Activated CD8-positive, alpha-beta memory T cell treated with anti-CD3 and anti-CD28 coated beads, Interleukin-2, amount 10 ng/mL, durations not matched to agents 7 days and 5 days (primary cell): ENCODE measurements around the gene ANKRD55. TPM values are rescaled to one million over a fixed set of nuclear protein-coding genes. Genes with fewer than 3 reads are reported as not detected.
A peak's percentile ranks its signal among the peaks of the same experiment; 100 is the strongest.
"Not testable (repeated sequence)": the region's sequence is repeated elsewhere in the genome, so short reads cannot be mapped to it uniquely, and the experiment has no call there.

Experiments
- ATAC-seq: fragments of 150-1000 bp; cut with Tn5 transposase; one replicate; pipeline ENCODE4 v1.10.0; 2021; ENCODE audit warnings: moderate library complexity
- CTCF ChIA-PET: fragments of 350-600 bp; sonication (Branson Sonifier 250); formaldehyde crosslinking; loops from one replicate; lab custom pipeline; 2021; ENCODE audit warnings: antibody characterized with exemption; lab: Charles Lee
- DNase-seq: peaks from one replicate; pipeline ENCODE4 v3.0.0-alpha.2; 2020
- H3K27ac Mint-ChIP-seq: one replicate; pipeline ENCODE4 v1.8.0; 2021; ENCODE audit warnings: mild to moderate bottlenecking, mixed read lengths
- H3K27me3 Mint-ChIP-seq: one replicate; pipeline ENCODE4 v1.8.0; 2021; ENCODE audit warnings: mixed read lengths
- H3K36me3 Mint-ChIP-seq: one replicate; pipeline ENCODE4 v1.8.0; 2021; ENCODE audit warnings: mild to moderate bottlenecking, mixed read lengths
- H3K4me1 Mint-ChIP-seq: one replicate; pipeline ENCODE4 v1.8.0; 2021; ENCODE audit warnings: mixed read lengths
- H3K4me3 Mint-ChIP-seq: one replicate; pipeline ENCODE4 v1.8.0; 2021; ENCODE audit warnings: mild to moderate bottlenecking, moderate library complexity, mixed read lengths
- H3K9me3 Mint-ChIP-seq: one replicate; pipeline ENCODE4 v1.8.0; 2022; ENCODE audit warnings: low read depth, mixed read lengths
- total RNA-seq, 2 experiments: library from RNA; stranded (reverse); gene quantifications; one replicate each; pipeline ENCODE4 v1.2.3, GENCODE V29; 2021

ANKRD55 gene
- total RNA-seq, 2 experiments from 2014 or later, result 0.26 TPM; not detected in 1

DNA sequence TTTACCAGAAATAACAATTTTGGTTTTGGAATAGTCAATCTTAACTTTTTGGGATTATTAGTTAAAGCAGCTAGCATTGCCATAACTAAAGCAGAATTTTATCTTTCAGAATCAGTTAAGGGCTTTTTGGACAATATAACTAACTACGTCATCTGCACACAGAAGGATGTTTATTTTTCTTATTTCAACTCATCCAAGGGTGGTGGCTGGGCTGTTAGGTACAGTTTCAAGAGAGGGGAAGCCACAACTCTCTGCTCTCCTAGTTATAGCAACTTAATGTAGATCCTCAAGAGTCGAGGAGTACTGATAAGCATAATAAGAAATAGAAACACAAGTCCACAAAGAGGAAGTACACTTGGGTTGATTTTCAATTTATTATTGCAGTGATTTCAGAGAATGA is 65.6 kb downstream of the ANKRD55 start:
- no peak overlapping the region for H3K4me3 Mint-ChIP-seq
- DNase-seq (no peak), ATAC-seq (no peak)
- H3K27me3 Mint-ChIP-seq, result peaks cover 39% of the 10 kb centered on the region
- H3K36me3 Mint-ChIP-seq, result no peaks in the 10 kb centered on the region
- no peaks in the 10 kb centered on the region for H3K9me3 Mint-ChIP-seq
- CTCF ChIA-PET, result no interaction called here
- peaks cover 12% of the 10 kb centered on the region for H3K4me1 Mint-ChIP-seq
- no peak overlapping the region for H3K27ac Mint-ChIP-seq

DNA sequence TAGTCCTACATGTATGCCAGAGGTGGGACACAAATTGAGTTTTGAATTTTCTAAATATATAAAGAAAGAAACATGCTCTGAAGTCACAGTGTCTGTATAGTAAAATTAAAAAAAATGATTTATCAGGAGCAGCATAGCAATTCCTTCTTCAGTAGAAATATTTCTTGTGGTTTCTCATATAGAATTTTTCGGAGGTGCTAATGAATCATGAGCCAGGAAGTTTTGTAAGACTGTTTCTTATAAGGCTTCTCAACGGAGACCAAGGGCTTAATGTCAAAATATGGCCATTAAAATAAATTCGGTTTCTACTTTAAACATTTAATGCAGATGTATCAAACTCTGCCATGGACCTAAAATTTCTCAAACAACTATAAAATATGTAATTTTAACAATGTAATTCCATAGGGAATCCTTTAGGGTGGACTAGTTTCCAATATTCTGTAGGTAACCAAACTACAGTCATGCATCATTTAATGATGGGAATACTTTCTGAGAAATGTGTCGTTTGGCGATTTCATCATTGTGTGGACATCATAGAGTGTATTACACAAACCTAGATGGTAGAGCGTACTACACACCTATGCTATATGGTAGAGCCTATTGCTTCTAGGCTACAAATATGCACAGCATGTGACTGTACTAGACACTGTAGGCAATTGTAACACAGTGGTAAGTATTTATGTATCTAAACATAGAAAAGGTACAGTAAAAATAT is 66.3 kb downstream of the ANKRD55 start:
- H3K27ac Mint-ChIP-seq, result no peak overlapping the region
- no peaks in the 10 kb centered on the region for H3K9me3 Mint-ChIP-seq
- H3K4me3 Mint-ChIP-seq, result no peak overlapping the region
- no peak for ATAC-seq
- DNase-seq, result no peak
- CTCF ChIA-PET, result no interaction called here
- peaks cover 12% of the 10 kb centered on the region for H3K4me1 Mint-ChIP-seq
- H3K27me3 Mint-ChIP-seq, result peaks cover 34% of the 10 kb centered on the region
- no peaks in the 10 kb centered on the region for H3K36me3 Mint-ChIP-seq

DNA sequence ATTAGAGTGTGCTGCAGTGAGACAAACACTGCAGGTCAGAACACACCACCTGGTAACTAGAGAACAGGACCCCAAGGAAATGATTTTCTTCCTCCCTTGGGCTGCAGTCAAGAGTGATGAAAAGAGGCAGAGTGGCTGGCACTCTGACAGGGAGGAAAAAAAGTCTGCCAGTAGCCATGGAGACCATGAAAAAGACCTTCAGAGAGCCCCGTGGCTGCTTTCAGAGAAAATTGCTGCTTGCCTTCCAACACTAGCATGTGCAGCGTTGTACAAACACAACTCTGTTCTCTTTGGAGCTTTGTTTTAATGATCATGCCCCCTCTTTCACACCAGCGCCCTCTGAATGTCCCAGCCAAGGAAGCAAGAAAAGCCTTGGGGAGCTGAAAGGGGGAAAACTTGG is 68.8 kb downstream of the ANKRD55 start:
- CTCF ChIA-PET, result no interaction called here
- Mint-ChIP-seq H3K4me3 (no peak overlapping the region), H3K9me3 (no peaks in the 10 kb centered on the region), H3K27me3 (peaks cover 26% of the 10 kb centered on the region), H3K27ac (no peak overlapping the region), H3K36me3 (no peaks in the 10 kb centered on the region), H3K4me1 (peaks cover 26% of the 10 kb centered on the region)
- DNase-seq (no peak), ATAC-seq (no peak)

DNA sequence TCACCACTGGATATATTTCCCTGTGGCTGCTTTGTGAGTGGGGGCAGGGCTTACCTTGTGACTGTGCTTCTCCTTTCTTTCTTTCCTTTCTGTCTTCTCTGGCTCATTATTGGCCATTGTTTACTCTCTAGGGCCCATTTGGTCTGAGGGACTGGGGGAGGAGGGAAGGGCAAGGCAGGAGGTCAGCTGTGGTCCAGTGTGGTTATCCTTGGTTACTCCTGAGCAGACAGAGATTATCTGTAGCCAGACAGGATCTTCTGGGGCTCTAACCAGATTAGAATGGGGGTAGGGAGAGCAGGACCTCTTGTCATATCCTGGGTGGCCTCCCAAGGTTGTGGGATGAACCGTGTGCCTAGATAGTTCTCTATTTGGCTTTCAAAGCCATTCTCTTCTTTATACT is 71.2 kb downstream of the ANKRD55 start:
- Mint-ChIP-seq H3K27me3 (peaks cover 15% of the 10 kb centered on the region), H3K27ac (no peak overlapping the region), H3K36me3 (no peaks in the 10 kb centered on the region), H3K9me3 (no peaks in the 10 kb centered on the region), H3K4me3 (no peak overlapping the region), H3K4me1 (peaks cover 19% of the 10 kb centered on the region)
- CTCF ChIA-PET, result no interaction called here
- DNase-seq, result no peak
- no peak for ATAC-seq

DNA sequence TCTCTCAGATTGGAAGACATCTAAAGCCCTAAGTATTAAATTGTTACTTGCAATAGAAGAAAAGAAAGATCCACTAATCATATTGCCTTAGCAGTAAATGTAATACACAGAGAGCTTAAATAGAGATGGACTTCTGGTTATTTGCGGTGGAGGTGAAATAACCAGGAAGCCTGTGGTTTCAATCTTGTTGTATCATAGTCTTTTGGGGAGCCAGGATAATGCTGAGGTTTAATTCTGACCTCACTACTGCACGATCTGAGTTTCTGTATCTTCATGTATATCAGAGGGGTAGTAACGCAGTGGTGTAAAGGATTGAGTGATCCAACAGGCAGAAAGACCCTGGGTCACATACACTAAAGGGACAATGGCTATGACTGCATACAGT is 71.7 kb downstream of the ANKRD55 start:
- H3K36me3 Mint-ChIP-seq, result no peaks in the 10 kb centered on the region
- H3K27me3 Mint-ChIP-seq, result peaks cover 15% of the 10 kb centered on the region
- H3K4me3 Mint-ChIP-seq, result no peak overlapping the region
- H3K27ac Mint-ChIP-seq, result no peak overlapping the region
- no peaks in the 10 kb centered on the region for H3K9me3 Mint-ChIP-seq
- ATAC-seq, result no peak
- no peak for DNase-seq
- H3K4me1 Mint-ChIP-seq, result peaks cover 24% of the 10 kb centered on the region
- CTCF ChIA-PET, result no interaction called here

DNA sequence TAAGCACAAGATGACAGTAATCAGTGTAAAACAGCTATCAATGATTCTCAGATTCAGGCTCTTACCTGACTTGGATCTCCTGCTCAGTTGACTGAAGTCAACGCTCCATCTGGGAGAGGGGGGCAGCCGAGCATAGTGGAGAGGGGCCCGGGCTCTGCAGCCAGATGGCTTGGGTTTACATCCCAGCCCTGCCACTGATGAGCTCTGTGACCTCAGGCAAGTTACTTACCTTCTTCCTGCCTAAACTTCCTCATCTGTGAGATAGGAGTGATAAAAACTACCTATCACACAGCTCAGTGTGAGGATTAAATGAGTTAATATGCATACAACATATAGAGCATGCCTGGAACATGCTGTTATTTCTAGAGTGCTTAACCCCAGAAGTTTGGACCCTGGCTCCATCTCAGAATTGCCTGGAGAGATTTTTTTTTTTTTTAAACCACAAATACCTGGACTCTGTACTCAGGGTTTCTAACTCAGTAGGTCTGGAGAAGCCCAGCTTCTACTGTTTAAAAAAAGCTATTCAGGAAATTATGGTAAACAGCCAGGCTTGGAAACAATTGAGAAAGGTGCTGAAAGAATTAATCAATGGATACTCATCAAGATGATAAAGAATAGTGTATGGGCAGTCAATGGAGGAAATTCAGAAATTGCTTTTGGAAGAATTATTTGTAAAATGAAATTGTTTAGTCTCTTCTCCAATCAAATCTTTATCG is 72.2 kb downstream of the ANKRD55 start:
- H3K4me1 Mint-ChIP-seq, result peaks cover 30% of the 10 kb centered on the region
- no peak overlapping the region for H3K27ac Mint-ChIP-seq
- H3K27me3 Mint-ChIP-seq, result peaks cover 15% of the 10 kb centered on the region
- H3K36me3 Mint-ChIP-seq, result no peaks in the 10 kb centered on the region
- no peaks in the 10 kb centered on the region for H3K9me3 Mint-ChIP-seq
- H3K4me3 Mint-ChIP-seq, result no peak overlapping the region
- CTCF ChIA-PET, result no interaction called here
- no peak for DNase-seq
- no peak for ATAC-seq

DNA sequence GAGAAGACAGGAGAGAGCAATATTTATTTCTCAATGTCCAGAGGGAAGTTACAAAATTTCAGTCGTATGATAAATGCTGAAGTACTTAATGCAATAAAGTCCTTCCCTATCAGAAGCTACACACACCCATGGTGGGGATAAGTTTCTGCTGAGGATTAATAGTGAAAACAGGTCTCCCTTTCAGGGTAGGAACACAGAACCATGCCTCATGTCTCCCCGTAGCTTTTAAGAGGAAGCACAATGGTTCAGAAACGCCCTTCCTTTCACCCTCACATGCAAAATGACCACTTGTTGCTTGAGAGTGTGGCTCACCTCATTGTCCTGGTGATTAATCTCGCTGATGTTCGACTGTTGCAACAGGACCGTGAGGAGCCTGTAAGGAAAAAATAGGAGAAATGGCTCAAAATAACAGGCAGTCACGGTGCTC is 73.6 kb downstream of the ANKRD55 start:
- Mint-ChIP-seq H3K27me3 (peaks cover 10% of the 10 kb centered on the region), H3K36me3 (no peaks in the 10 kb centered on the region), H3K27ac (no peak overlapping the region), H3K9me3 (no peaks in the 10 kb centered on the region), H3K4me3 (no peak overlapping the region), H3K4me1 (peaks cover 40% of the 10 kb centered on the region)
- ATAC-seq (no peak), DNase-seq (no peak)
- CTCF ChIA-PET, result no interaction called here

DNA sequence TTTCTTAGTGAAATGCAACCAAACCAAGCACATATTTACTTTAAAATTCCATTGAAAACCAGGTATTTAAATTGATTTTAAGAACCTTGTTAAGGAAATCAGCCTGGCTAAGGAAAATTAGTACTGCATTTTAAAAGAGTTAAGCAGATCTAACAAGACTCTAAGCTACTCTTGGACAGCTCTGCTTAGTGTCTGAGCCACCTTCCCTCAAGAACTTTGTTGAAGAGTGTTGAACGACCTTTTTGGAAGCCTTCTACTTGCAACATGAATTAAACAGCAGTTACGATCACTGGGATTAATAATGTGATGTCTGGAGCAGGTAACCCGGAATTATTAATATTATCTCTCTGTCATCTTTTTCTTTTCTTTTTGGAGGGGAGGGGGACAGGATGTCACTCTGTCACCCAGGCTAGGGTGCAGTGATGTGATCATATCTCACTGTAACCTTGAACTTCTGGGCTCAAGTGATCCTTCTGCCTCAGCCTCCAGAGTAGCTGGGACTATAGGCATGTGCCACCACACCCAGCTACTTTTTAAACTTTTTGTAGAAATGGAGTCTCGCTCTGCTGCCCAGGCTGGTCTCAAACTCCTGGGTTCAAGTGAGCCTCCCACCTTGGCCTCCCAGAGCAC is 74.7 kb downstream of the ANKRD55 start:
- peaks cover 7% of the 10 kb centered on the region for H3K27me3 Mint-ChIP-seq
- H3K9me3 Mint-ChIP-seq, result no peaks in the 10 kb centered on the region
- no peak for DNase-seq
- no peak for ATAC-seq
- H3K4me1 Mint-ChIP-seq, result peaks cover 43% of the 10 kb centered on the region
- no peak overlapping the region for H3K4me3 Mint-ChIP-seq
- H3K27ac Mint-ChIP-seq, result no peak overlapping the region
- CTCF ChIA-PET, result no interaction called here
- no peaks in the 10 kb centered on the region for H3K36me3 Mint-ChIP-seq

DNA sequence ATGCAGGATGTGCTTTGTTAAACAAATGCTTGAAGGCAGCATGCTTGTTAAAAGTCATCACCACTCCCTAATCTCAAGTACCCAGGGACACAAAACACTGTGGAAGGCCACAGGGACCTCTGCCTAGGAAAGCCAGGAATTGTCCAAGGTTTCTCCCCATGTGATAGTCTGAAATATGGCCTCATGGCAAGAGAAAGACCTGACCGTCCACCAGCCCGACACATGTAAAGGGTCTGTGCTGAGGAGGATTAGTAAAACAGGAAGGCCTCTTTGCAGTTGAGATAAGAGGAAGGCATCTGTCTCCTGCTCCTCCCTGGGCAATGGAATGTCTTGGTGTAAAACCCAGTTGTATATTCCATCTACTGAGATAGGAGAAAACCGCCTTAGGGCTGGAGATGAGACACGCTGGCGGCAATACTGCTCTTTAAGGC is 75.9 kb downstream of the ANKRD55 start:
- H3K27me3 Mint-ChIP-seq, H3K27ac Mint-ChIP-seq, CTCF ChIA-PET, H3K4me3 Mint-ChIP-seq, H3K9me3 Mint-ChIP-seq, ATAC-seq, H3K36me3 Mint-ChIP-seq, DNase-seq: not testable (repeated sequence)
- peaks cover 52% of the 10 kb centered on the region for H3K4me1 Mint-ChIP-seq

DNA sequence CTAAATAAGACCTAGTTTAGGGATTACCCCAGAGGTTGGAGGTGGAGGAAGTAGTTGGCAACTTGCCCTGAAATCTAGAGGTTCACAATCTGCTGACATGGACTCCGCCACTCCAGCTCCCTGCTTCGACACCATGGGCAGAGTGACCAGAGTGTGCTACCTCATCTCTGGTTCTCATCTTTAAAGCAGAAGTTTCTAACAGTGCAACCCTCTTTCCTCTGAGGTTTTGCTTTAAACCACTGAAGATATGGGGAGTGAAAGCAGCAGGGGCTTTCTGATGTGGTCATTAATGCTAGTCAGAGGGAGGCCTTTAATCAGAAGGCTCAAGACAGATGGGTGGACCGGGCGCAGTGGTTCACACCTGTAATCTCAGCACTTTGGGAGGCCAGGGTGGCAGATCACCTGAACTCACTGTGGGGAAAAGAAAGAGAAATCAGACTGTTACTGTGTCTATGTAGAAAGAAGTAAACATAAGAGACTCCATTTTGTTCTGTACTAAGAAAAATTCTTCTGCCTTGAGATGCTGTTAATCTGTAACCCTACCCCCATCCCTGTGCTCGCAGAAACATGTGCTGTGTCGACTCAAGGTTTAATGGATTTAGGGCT is 76.4 kb downstream of the ANKRD55 start:
- Mint-ChIP-seq H3K27ac (peak overlapping the region; percentile 55), H3K4me1 (peaks cover 52% of the 10 kb centered on the region)
- ATAC-seq (peak; percentile 46), DNase-seq (peak; percentile 45)
- H3K4me3 Mint-ChIP-seq, CTCF ChIA-PET, H3K36me3 Mint-ChIP-seq, H3K9me3 Mint-ChIP-seq, H3K27me3 Mint-ChIP-seq: not testable (repeated sequence)

DNA sequence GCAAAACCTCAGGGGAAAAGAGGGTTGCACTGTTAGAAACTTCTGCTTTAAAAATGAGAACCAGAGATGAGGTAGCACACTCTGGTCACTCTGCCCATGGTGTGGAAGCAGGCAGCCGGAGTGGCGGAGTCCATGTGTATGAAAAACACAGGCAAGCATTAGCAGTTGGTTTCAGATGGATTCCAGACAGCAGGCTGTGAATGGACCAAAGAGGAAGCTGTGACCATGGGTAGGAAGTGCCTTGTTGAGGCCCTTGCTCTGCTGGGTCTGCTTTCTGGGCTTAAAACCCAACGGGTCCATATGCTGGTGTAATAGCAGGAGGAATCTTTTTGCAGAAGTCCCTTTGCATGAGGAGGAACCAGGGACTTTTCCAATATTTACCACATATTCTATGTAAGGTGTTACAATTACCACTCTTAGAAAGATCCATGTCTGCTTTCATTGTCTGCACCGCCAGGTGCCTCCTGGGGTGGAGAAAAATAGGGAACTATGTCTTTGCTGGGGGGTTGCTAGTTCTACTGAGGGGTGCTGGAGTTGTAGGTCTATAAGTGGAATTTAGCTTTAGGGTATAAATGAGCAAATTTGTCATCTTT is 77.0 kb downstream of the ANKRD55 start:
- ATAC-seq, result no peak
- Mint-ChIP-seq H3K27me3 (no peaks in the 10 kb centered on the region), H3K36me3 (peaks cover 3% of the 10 kb centered on the region), H3K4me1 (peaks cover 46% of the 10 kb centered on the region), H3K27ac (peak overlapping the region; percentile 55), H3K9me3 (no peaks in the 10 kb centered on the region), H3K4me3 (no peak overlapping the region)
- DNase-seq, result no peak
- CTCF ChIA-PET, result no interaction called here

DNA sequence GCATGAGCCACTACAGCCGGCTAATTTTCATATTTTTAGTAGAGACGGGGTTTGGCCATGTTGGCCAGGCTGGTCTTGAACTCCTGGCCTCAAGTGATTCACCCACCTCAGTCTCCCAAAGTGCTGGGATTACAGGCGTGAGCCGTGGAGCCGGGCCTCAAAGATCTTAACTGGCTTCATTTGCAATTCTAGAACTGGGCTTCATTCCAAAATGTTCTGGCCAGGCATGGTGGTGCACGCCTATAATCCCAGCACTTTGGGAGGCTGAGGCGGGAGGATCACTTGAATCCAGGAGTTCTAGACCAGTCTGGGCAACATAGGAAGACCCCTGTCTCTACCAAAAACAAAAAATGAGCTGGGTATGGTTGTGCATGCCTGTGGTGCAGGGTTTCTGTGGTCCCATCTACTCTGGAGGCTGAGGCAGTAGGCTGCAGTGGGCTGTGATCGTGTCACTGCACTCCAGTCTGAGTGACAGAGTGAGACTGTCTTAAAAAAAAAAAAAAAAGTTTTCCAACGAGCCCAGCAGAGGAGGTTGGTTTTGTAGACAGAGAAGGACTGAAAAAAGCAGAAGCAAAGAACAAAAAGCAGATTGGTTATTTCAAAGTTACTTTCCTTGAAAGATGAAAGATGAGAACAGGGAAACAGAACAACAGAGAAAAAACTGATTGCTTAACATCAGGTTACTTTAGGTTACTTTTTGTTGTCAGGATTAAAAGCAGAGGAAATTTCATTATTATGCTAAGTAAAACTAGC is 78.2 kb downstream of the ANKRD55 start:
- no peak overlapping the region for H3K4me3 Mint-ChIP-seq
- CTCF ChIA-PET, result no interaction called here

DNA sequence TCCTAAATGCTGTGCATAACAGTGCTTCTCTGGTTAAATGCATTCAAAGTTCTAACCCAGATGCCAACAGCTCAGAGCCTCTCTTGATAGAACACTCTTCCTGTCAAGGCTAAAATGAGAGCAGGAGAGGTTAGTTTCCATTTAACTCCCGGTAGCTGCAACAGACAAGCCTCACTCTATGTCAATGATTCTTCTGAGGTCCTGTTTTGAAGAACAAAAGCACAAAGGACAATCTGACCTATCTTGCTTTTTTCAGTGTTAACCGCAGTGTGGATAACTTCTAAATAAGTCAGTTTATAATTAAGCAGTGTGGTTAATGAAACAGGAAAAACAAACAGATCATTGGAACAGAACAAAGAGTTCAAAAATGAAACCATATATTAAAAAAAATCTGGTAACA is 80.7 kb downstream of the ANKRD55 start:
- H3K4me3 Mint-ChIP-seq, result peak overlapping the region; percentile 42
- H3K9me3 Mint-ChIP-seq, result no peaks in the 10 kb centered on the region
- DNase-seq (no peak), ATAC-seq (peak; percentile 59)
- H3K27me3 Mint-ChIP-seq, result peaks cover 3% of the 10 kb centered on the region
- peaks cover 5% of the 10 kb centered on the region for H3K36me3 Mint-ChIP-seq
- CTCF ChIA-PET, result no interaction called here
- peak overlapping the region; percentile 81 for H3K27ac Mint-ChIP-seq
- peaks cover 59% of the 10 kb centered on the region for H3K4me1 Mint-ChIP-seq

More for the DNA sequence above, 78.2 kb downstream of the ANKRD55 start:
- ATAC-seq (no peak), DNase-seq (peak; percentile 46)
- Mint-ChIP-seq H3K9me3 (no peaks in the 10 kb centered on the region), H3K27ac (no peak overlapping the region), H3K36me3 (peaks cover 3% of the 10 kb centered on the region), H3K4me1 (peaks cover 40% of the 10 kb centered on the region), H3K27me3 (no peaks in the 10 kb centered on the region)
